Astrocyte of the cerebellum (primary cell): Measurements from ENCODE around the gene ADGRB2.

Experiments used
- DNase-seq: peaks from one replicate; pipeline ENCODE4 v3.0.0-alpha.2; 2011; ENCODE audit warnings: low read depth
- H3K4me3 ChIP-seq: 2 replicates; pipeline ENCODE4 v1.5.1; 2011; ENCODE audit warnings: mild to moderate bottlenecking, low read depth, low read length, moderate library complexity
- in situ Hi-C: cut with HindIII; loops from 2 replicates; pipeline ENCODE4 v1.10.0; 2017; ENCODE audit warnings: low sequenced_read_pairs
- TF ChIP-seq, protein P1 (sequence below): IDR thresholded peaks from 2 replicates; pipeline ENCODE4 v1.5.1; 2012; ENCODE audit warnings: low read length, low read depth, moderate library complexity, mild to moderate bottlenecking; ENCODE audit errors: missing control alignments

Gene ADGRB2

DNA sequence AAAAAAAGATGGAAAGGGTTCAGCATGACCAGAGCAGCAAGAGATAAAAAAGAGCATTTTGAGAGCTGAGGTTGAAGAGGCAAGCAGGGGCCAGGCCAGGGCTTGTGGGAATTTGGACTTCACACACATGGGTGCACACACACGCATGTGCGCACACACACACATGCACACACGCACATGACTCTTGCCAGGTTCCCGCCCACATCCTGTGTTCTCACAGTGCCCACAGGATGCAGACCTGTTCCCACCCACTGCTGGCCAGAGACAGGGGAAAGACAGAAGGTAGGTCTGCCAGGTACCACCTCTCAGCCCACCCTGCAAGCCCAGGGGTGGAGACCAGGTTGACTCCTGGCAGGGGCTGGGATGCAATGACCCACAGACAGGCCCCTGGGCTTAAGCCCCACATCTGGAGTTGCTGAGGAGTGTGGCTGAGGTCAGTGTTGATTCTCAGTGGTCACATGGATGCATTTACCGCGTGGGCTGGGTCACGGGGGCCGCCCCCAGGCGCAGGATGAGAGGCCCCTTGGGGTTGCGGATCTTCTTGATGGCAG is 64.7 kb downstream of the ADGRB2 start:
- TF ChIP-seq, protein P1, sequence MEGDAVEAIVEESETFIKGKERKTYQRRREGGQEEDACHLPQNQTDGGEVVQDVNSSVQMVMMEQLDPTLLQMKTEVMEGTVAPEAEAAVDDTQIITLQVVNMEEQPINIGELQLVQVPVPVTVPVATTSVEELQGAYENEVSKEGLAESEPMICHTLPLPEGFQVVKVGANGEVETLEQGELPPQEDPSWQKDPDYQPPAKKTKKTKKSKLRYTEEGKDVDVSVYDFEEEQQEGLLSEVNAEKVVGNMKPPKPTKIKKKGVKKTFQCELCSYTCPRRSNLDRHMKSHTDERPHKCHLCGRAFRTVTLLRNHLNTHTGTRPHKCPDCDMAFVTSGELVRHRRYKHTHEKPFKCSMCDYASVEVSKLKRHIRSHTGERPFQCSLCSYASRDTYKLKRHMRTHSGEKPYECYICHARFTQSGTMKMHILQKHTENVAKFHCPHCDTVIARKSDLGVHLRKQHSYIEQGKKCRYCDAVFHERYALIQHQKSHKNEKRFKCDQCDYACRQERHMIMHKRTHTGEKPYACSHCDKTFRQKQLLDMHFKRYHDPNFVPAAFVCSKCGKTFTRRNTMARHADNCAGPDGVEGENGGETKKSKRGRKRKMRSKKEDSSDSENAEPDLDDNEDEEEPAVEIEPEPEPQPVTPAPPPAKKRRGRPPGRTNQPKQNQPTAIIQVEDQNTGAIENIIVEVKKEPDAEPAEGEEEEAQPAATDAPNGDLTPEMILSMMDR, result no peak
- no peak for DNase-seq
- H3K4me3 ChIP-seq, result no peak overlapping the region
- in situ Hi-C loops, result no loop called here

DNA sequence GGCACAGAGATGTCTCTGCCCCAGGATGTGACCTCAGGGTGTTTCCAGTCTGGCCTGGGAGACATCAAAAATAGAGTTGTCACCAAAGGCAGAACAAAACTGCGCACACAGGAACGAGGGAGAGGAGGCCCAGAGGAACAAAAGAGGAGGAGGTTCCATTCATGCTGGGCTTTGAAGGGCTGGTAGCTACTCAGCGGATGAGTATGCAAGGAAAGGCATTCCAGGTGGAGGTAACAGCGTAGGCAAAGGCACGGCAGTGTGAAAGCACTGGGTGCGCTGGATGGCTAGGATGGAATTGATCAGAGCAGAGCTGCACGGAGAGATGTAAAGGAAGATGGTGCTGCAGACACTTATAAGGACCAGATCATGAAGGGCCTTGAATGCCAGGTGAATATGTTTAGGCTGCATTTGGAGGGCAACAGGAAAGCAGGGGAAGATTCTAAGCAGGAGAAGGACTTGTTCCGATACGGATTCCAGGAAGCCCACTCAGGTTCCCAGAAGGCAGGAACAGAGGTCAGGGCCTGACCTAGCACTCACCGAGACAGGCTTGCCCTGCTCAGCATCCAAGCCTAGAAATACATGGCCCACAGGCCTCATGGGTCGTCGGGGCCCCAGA is 66.7 kb downstream of the ADGRB2 start:
- TF ChIP-seq, protein P1, result no peak
- in situ Hi-C loops, result no loop called here
- H3K4me3 ChIP-seq, result no peak overlapping the region
- DNase-seq, result no peak

DNA sequence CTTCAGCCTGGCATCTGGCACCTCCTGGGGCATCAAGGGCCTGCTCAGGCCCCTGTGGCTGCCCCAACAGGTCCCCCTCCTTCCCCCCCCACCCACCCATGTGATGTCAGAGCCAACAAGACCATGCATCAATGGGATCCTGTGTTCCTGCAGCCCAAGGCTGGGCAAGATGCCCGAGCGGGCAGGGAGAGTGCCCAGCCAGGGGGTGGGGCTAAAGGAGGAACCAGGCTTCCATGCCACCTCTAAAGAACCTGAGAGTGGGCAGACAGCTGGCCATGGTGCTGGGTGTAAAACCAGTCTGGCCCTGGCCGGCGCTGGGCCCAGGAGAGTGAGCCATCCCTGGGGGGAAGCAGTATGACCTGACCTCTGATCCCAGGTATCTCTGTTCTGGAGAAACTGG is 67.9 kb downstream of the ADGRB2 start:
- in situ Hi-C loops, result no loop called here
- no peak overlapping the region for H3K4me3 ChIP-seq
- TF ChIP-seq, protein P1, result no peak
- DNase-seq, result no peak

DNA sequence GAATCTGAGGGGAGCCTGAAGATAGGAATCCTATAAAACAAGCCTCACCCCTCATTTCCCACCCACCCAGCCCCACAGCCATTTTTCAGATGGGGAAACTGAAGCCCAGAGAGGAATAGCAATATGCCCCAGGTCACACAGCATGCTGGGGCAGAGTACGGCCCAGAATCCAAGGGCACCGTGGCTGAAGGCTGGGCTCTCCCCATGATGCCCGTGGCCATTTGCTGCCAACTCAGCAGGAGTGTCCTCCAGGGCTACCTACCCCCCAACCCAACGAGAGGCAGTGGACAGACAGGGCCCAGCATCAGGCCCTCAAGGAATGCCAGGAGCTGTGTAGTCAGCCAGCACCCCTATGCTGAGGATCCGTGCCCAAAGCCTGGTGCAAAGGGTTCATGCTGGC is 68.8 kb downstream of the ADGRB2 start:
- no peak for DNase-seq
- TF ChIP-seq, protein P1, result no peak
- in situ Hi-C loops, result no loop called here
- H3K4me3 ChIP-seq, result no peak overlapping the region

DNA sequence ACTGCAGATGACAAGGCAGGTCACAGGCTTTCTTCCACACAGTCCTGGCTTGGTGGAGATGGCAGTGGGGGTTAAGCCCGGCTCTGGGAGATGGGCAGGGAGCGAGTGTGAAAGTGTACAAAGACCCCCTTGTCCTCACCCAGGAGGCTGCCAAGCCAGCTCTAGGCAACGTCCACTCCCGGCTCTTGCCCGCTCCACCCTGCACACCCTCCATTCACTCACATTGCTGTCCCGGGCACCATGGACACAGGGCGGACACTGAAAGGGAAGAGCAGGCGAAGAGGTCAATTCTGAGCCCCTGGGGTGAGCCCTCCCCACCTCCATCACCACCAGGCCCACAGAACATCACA is 69.2 kb downstream of the ADGRB2 start:
- no peak for DNase-seq
- TF ChIP-seq, protein P1, result no peak
- H3K4me3 ChIP-seq, result no peak overlapping the region
- in situ Hi-C loops, result no loop called here

DNA sequence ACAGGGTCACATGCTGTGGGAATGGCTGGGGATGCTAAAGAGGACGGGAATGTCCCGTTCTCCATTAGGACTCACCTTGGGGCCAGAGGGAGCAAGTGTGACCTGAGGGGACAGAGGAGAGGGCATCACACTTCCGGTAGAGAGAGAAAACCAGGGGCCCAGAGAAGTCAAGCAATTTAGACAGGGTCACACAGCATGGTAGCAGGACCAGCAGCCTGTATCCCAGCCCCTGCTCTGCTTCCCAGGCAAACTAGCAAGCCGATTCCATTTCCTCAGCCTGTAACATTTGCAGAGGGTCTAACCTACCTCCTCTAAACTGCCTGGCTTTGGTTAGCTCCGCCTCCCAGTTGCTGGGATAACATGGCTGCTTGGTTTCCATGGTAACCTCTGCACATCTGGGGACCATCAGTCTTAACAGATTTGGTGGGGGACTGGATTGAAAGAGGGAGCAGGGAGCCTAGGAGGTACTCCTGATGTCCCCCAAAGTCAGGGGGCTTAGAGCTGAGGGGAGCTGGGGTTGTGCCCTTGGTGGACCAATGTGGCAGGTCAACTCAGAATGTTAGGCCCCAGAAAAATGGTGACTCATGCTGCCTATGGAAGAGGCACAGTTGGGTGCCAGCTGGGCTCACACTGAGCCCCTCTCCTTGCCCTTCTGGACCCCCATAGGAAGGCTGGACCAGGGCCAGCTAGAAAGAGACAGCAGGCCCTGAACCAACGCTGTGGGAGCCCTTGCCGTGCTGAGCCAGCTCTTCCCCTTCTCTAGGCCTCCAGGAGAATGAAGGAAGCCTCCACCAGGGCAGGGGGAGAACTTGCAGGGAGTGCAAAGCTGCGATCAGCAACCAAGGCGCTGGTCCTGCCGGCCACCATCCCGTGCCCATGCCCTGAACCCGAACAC is 69.8 kb downstream of the ADGRB2 start:
- in situ Hi-C loops, result no loop called here

More for the DNA sequence above, 69.8 kb downstream of the ADGRB2 start:
- no peak overlapping the region for H3K4me3 ChIP-seq
- TF ChIP-seq, protein P1, result no peak
- DNase-seq, result no peak
